Activated naive CD4-positive, alpha-beta T cell treated with anti-CD3 and anti-CD28 coated beads, Interleukin-2, amount 50 U/mL, for 72 hours (primary cell): ENCODE results near the gene CRYZ. TPM values are rescaled to one million over a fixed set of nuclear protein-coding genes. Genes with fewer than 3 reads are reported as not detected.
"Not testable (repeated sequence)": the region's sequence is repeated elsewhere in the genome, so short reads cannot be mapped to it uniquely, and the experiment has no call there.

ENCODE experiments used
- ATAC-seq, 2 donors: fragments of 150-1000 bp; cut with Tn5 transposase; 2 replicates each; pipeline ENCODE4 v1.10.0; 2021; ENCODE audit warnings: mild to moderate bottlenecking in 2 of 2, moderate library complexity in 2 of 2
- DNase-seq, 2 donors: peaks; one replicate each; pipeline ENCODE4 v3.0.0; 2021 to 2022; ENCODE audit warnings: low spot score in 2 of 2
- H3K27ac Mint-ChIP-seq, 2 donors: one replicate each; pipeline ENCODE4 v1.8.0; 2022; ENCODE audit warnings: mild to moderate bottlenecking in 2 of 2, mixed read lengths in 2 of 2
- H3K36me3 Mint-ChIP-seq, 2 donors: one replicate each; pipeline ENCODE4 v1.8.0; 2022; ENCODE audit warnings: mixed read lengths in 2 of 2
- H3K9me3 Mint-ChIP-seq, 2 donors: one replicate each; pipeline ENCODE4 v1.8.0; 2022; ENCODE audit warnings: mixed read lengths in 2 of 2
- total RNA-seq, 2 donors: library from RNA; stranded (reverse); gene quantifications; one replicate each; pipeline ENCODE4 v1.2.3, GENCODE V29; 2022

CRYZ gene, protein sequence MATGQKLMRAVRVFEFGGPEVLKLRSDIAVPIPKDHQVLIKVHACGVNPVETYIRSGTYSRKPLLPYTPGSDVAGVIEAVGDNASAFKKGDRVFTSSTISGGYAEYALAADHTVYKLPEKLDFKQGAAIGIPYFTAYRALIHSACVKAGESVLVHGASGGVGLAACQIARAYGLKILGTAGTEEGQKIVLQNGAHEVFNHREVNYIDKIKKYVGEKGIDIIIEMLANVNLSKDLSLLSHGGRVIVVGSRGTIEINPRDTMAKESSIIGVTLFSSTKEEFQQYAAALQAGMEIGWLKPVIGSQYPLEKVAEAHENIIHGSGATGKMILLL
- total RNA-seq = 10 to 100 TPM; 27.9 to 45.0 TPM

DNA sequence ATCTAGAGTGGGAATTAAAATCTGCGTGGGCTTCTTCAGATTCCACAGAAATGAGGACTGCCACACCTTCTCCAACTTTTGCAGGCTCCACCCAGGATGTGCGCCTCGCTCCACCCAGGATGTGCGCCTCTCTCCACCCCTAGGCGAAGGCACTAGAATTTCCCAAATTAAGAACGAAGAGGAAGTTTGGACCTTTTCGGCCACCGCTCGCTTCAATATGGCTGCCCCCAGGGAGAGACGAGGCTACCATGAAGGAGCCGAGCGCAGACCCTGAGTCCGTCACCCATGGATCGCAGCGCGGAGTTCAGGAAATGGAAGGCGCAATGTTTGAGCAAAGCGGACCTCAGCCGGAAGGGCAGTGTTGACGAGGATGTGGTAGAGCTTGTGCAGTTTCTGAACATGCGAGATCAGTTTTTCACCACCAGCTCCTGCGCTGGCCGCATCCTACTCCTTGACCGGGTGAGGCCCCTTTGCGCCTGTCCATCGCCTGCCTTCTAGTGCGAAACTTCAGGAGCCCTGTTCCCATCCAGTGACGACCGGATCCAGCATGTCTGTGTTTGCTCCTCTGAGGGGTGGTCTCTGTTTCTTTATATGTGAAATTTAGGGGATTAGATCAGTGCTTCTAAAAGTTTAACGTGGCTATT lies at the start of gene CRYZ, which contains the start of gene TYW3:
Gene CRYZ (minus strand): TSS at position 91 of the 644 bp plus-strand sequence. CDS start 8,229 bp downstream, outside the sequence.
Gene TYW3 (plus strand): TSS at position 193 of the 644 bp plus-strand sequence. CDS start 93 bp downstream, at position 286.
- DNase-seq = peak; percentile 78 to 79
- peak within 1 kb of the TSS; percentile 96 to 98 for H3K27ac Mint-ChIP-seq
- H3K9me3 Mint-ChIP-seq = no peaks in the 10 kb centered on the region
- H3K36me3 Mint-ChIP-seq = peaks cover 14 to 33% of the 10 kb centered on the region in 2 donors
- peak; percentile 73 to 92 for ATAC-seq

DNA sequence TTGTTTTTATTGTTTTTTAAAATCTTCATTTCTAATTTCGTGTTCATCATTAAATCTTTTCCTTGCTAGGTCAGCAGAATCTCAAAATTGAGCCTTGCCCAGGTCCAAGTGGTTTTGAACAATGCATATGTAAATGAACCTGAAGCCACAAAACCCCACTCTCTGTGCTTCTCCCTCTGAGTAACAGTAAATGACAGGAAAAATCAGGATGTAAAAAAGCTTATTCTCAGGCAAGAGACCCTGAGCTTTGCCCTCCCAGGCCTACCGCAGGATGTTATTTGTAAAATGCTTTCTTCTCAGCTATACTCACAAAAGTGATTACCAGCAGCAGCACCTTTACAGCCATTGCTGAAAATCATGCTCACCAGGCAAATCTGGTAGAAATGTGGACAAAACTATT lies 47.7 kb upstream of the CRYZ start:
- Mint-ChIP-seq H3K36me3 (no peaks in the 10 kb centered on the region), H3K9me3 (no peaks in the 10 kb centered on the region), H3K27ac (no peak overlapping the region)
- ATAC-seq (no peak), DNase-seq (no peak)

DNA sequence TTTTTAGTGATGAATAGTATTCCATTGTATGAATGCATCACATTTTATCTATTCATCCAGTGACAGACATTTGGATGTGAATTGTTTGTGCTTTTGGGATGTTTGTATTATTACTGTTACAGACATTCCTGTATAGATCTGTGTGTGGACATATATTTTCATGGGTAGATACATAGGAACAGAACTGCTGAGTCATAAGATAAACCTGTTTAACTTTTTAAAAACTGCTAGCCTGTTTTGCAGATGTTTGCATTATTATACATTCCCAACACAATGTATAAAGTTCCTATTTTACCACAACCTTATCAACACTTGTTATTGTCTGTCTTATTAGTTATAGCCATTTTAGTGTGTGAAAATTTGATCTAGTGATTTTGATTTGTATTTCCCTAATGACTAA lies 46.9 kb upstream of the CRYZ start:
- DNase-seq (no peak), ATAC-seq (no peak)
- Mint-ChIP-seq H3K36me3 (no peaks in the 10 kb centered on the region), H3K27ac (no peak overlapping the region), H3K9me3 (no peaks in the 10 kb centered on the region)

DNA sequence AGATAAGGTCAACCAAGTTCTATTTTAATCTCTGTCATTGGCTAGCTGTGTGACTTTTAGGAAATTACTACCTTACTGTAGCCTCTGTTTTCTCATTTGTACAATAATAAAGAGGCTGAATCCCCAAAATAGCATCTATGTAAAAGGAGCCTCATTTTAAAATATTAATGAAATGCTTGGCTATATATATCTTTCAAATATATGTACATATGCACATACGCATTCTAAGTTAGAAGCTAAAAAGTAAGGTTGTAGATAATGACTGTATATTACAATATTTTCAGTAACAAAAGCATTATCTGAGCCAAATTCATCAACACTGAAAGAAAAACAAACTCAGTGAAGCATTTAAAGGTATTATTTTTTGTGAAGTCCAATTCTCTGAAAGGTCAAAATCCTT lies 44.7 kb upstream of the CRYZ start:
- no peaks in the 10 kb centered on the region for H3K9me3 Mint-ChIP-seq
- H3K36me3 Mint-ChIP-seq = no peaks in the 10 kb centered on the region
- ATAC-seq = no peak
- no peak for DNase-seq
- H3K27ac Mint-ChIP-seq = no peak overlapping the region

DNA sequence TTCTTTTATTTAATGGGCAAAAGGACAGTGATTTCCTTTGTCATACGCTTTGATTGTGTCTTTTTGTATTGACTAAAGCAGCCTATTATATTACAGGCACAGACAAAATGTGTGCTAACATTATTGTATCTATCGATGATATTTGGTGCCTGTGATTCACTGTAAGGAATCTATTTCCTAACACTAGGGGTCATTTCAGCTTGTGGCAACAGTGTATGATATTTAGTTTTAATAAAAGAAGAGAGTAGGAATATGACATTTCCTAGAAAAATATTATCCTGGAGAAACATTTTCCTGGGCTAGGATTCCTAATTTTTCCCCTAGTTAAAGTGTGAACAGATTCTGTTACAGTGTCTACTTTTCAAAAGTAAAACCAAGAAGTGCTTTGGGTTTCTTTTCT lies 42.9 kb upstream of the CRYZ start:
- ATAC-seq (no peak), DNase-seq (no peak)
- no peak overlapping the region for H3K27ac Mint-ChIP-seq
- no peaks in the 10 kb centered on the region for H3K36me3 Mint-ChIP-seq
- H3K9me3 Mint-ChIP-seq = no peaks in the 10 kb centered on the region

DNA sequence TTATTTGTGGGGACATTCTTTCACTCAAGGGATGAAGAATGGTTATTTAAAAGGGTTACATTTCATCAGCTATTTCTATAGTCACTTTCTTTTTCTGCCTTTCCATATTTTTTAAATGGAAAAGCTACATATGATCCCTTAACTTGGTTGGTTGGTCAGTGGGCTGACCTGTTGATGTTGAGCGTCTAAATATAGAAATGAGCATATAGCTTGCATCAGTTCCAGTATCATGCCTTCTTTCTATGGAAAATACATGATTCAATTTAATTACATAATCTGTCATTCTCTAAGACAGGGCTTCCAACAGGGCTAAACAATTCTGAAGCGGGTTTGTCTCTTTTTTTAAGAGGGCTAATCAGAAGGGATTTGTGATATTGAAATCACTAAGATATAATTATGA lies 40.7 kb upstream of the CRYZ start:
- Mint-ChIP-seq H3K36me3 (no peaks in the 10 kb centered on the region), H3K27ac (no peak overlapping the region), H3K9me3 (no peaks in the 10 kb centered on the region)
- DNase-seq = no peak
- ATAC-seq = no peak

DNA sequence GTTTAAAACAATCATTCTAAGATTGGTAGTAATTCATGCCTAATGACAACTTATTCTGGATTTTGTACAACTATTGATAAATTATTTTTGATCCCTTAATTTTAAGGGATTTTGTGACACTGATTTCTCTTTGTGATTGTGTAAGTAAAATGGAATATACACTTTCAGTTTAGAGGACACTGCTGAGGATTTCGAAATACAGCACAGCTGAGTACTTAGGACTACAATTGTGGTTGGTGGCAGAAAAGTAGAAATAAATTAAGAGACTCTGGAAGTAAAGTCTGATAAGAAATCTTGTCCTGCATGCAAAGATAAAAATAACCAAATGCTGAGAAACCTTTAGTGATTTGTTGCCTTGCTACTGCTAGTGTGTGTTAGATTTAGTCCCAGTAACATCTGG lies 40.1 kb upstream of the CRYZ start:
- H3K27ac Mint-ChIP-seq = no peak overlapping the region
- no peak for ATAC-seq
- H3K36me3 Mint-ChIP-seq = no peaks in the 10 kb centered on the region
- DNase-seq = no peak
- no peaks in the 10 kb centered on the region for H3K9me3 Mint-ChIP-seq

DNA sequence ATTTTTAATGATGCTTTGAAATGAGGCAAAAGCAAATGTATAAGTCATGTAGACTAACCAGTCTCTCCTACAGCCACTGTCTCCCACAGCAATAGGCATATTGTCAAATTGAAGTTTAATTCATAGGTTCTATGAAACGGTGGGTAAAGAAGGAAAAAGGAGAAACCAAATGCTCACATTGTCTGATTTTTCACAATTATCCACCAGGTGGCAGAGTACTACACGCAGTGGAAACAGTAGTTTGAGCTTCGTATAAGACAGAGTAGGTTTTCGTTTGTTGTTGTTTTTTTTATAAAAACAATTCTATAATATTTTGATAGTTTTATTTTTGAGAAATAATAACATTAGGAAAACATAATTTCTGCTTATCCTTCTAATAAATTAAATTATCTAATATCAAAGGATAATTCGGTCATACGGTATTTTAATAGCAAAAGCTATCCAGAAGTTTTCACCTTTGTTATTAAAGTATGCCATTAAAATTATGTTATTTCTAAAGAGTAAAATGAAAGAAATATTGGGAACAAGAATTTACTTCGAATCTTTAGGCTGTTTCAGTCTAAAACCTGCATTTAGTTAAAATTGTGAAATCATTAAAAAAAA lies 39.2 kb upstream of the CRYZ start:
- DNase-seq (peak in 1 of 2 donors; percentile 28), ATAC-seq (peak in 1 of 2 donors; percentile 57)
- no peak overlapping the region for H3K27ac Mint-ChIP-seq
- H3K9me3 Mint-ChIP-seq = no peaks in the 10 kb centered on the region
- H3K36me3 Mint-ChIP-seq = no peaks in the 10 kb centered on the region

DNA sequence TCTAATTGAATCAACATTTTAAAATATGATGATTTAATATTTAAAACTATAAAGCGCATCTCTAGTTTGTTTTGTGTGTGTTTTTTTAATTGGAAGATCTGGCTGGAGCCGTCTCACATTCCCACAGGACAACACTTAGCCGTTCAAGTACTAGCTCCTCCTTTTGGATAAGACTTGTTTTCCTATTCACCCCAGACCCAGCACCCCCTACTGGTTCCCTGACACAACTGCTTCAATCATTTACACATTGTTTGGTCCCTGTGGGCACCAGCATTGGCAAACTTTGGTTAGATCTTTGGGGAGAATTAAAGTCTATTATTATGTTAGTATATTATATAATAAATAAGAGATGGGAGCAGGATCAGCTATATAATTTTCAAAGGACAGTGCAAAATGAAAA lies 34.6 kb upstream of the CRYZ start:
- Mint-ChIP-seq H3K36me3 (peaks cover 14 to 15% of the 10 kb centered on the region in 2 donors), H3K9me3 (no peaks in the 10 kb centered on the region), H3K27ac (no peak overlapping the region)
- ATAC-seq = no peak
- DNase-seq = no peak

DNA sequence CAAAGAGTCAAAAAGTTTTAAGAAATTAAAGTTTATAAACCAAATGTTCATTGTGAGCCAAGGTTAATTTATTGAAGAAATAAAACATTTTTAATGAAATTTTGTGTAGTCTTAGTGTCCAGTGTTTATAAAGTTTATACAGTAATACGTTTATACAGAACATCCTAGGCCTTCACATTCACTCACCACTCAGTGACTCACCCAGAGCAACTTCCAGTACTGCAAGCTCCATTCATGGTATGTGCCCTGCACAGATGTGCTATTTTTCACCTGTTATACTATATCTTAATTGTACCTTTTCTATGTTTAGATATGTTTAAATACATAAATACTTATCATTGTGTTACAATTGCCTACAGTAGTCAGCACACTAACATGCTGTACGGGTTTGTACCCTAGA lies 33.7 kb upstream of the CRYZ start:
- DNase-seq (no peak), ATAC-seq (no peak)
- Mint-ChIP-seq H3K9me3 (no peaks in the 10 kb centered on the region), H3K27ac (no peak overlapping the region), H3K36me3 (peaks cover 19 to 23% of the 10 kb centered on the region in 2 donors)

DNA sequence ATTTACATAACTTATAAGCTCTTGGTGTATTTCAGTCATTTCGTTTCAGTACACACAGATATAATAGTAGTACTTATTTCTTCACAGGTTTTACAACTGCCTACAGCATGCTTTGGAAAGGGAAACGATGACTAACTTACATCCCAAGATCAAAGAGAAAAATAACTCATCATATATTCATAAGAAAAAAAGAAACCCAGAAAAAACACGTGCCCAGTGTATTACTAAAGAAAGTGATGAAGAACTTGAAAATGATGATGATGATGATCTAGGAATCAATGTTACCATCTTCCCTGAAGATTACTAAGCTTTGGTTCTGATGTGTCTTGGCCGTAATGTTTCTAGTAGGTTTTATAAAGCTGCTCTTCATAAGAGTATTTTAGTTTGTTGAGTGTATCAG lies 31.0 kb upstream of the CRYZ start:
- no peak for DNase-seq
- peak; percentile 93 to 95 for ATAC-seq
- Mint-ChIP-seq H3K36me3 (peaks cover 28 to 42% of the 10 kb centered on the region in 2 donors), H3K9me3 (no peaks in the 10 kb centered on the region), H3K27ac (no peak overlapping the region)

DNA sequence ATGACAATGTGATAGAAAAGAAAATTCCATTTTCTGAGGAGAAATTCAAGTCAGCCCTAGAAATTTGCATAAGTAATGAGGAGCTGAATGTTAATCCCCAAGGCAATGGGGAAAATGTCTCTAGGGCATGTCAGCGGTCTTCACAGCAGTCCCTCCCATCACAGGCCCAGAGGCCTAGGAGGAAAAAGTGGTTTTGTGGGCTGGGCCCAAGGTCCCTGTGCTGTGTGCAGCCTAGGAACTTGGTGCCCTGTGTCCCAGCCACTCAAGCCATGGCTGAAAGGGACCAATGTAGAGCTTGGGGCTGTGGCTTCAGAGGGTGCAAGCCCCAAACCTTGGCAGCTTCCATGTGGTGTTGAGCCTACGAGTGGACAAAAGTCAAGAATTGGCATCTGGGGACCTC lies 23.8 kb upstream of the CRYZ start:
- ATAC-seq, H3K27ac Mint-ChIP-seq, DNase-seq: not testable (repeated sequence)
- Mint-ChIP-seq H3K36me3 (peaks cover 63 to 84% of the 10 kb centered on the region in 2 donors), H3K9me3 (peaks cover 3 to 18% of the 10 kb centered on the region in 2 donors)

DNA sequence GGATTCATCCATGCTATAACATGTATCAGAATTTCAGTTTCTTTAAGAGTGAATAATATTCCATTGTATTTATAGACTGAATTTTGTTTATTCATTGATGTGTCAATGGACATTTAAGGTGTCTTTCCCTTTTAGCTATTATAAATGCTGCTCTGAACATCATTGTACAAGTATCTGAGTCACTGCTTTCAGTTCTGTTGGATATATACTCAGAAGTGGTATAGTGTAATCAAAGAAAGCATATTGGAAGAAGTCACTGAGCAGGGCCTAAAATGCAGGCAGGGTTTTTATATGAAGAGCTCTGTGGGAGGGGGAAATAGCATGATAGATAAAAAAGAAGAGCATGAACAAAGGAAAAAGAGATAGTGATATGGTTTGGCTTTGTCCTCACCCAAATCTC lies 22.6 kb upstream of the CRYZ start:
- peaks cover 62 to 80% of the 10 kb centered on the region in 2 donors for H3K36me3 Mint-ChIP-seq
- ATAC-seq = peak; percentile 37 to 64
- no peak for DNase-seq
- H3K9me3 Mint-ChIP-seq = peaks cover 3 to 18% of the 10 kb centered on the region in 2 donors
- no peak overlapping the region for H3K27ac Mint-ChIP-seq

DNA sequence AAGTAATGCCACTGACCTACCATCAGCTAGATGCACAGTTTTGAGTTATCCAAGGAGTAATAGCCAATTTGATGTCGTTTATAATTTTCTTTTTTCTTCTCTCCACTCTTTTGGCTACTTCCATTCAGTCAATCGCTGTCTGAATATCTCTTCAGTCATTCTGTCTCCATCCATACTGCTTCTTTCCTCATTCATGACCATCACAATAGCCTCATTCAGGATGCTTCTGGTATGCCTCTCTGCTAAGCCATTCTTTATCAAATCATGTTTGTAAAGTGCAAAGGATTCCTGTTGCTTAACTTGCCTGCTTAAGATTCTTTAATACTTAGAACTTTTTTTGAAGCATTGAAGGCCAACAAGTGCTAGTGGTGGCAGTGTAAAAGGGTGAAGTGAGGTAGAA lies 20.3 kb upstream of the CRYZ start:
- H3K9me3 Mint-ChIP-seq = peaks cover 3 to 17% of the 10 kb centered on the region in 2 donors
- H3K36me3 Mint-ChIP-seq = peaks cover 58 to 64% of the 10 kb centered on the region in 2 donors
- H3K27ac Mint-ChIP-seq = no peak overlapping the region
- ATAC-seq (no peak), DNase-seq (no peak)

DNA sequence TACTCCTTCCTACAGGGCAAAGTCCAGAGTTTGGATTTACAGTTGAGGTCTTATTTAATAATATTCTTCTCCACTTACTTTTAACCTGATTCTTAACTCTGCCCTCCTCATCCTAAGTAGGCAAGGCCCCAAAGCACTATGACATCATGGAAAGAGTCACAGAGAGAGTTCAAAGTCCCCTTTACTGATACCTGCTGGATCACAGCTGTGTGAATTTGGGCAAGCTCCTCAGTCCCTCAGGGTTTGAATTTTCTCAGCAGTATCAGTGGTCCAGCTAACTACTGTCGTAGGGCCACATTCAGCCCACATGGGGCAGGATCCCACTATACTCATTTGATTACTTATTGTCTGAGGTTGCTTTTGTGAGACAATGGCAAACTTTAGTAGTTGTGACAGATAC lies 16.1 kb upstream of the CRYZ start:
- no peak overlapping the region for H3K27ac Mint-ChIP-seq

DNA sequence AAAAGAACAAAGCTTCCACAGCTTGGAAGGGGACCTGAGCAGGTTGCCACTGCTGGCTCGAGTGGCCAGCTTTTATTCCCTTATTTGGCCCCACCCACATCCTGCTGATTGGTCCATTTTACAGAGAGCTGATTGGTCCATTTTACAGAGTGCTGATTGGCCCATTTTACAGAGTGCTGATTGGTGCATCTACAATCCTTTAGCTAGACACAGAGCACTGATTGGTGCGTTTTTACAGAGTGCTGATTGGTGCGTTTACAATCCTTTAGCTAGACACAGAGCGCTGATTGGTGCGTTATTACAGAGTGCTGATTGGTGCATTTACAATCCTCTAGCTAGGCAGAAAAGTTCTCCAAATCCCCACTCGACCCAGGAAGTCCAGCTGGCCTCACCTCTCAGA lies 12.4 kb upstream of the CRYZ start:
- not testable (repeated sequence) for H3K27ac Mint-ChIP-seq, H3K9me3 Mint-ChIP-seq, DNase-seq, ATAC-seq
- peaks cover 63 to 65% of the 10 kb centered on the region in 2 donors for H3K36me3 Mint-ChIP-seq

More for the DNA sequence above, 16.1 kb upstream of the CRYZ start:
- peak in 1 of 2 donors; percentile 30 for ATAC-seq
- DNase-seq = no peak
- H3K36me3 Mint-ChIP-seq = peaks cover 51 to 55% of the 10 kb centered on the region in 2 donors
- H3K9me3 Mint-ChIP-seq = peaks cover 2 to 7% of the 10 kb centered on the region in 2 donors

DNA sequence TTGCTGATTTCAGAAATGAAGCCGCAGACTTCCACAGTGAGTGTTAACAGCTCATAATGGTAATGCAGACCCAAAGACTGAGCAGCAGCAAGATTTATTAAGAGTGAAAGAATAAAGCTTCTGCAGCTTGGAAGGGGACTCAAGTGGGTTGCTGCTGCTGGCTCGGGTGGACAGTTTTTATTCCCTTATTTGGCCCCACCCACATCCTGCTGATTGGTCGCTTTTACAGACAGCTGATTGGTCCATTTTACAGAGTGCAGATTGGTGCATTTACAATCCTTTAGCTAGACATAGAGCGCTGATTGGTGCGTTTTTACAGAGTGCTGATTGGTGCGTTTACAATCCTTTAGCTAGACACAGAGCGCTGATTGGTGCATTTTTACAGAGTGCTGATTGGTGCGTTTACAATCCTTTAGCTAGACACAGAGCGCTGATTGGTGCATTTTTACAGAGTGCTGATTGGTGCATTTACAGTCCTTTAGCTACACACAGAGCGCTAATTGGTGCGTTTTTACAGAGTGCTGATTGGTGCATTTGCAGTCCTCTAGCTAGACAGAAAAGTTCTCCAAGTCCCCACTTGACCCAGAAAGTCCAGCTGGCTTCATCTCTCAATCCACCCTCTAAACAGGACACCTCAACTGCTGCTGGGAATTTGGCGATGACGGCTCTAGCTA lies 7.6 kb upstream of the CRYZ start:
- Mint-ChIP-seq H3K9me3 (peaks cover 10 to 13% of the 10 kb centered on the region in 2 donors), H3K36me3 (peaks cover 74 to 75% of the 10 kb centered on the region in 2 donors)
- H3K27ac Mint-ChIP-seq, DNase-seq, ATAC-seq: not testable (repeated sequence)
